ENCODE results near the gene PARD3.
"Not testable (repeated sequence)": the region's sequence is repeated elsewhere in the genome, so short reads cannot be mapped to it uniquely, and the experiment has no call there.

Gene PARD3

DNA sequence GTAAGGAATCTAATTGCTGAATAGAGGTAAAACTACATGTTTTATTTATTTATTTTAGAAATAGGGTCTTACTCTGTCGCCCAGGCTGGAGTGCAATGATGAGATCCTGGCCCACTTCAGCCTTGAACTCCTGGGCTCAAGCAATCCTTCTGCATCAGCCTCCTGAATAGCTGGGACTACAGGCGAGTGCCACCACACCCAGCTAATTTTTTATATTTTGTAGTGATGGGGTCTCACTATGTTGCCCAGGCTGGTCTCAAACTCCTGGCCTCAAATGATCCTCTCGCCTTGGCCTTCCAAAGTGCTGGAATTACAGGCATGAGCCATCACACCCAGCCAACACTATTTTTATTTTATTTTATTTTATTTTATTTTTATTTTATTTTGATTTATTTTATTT, 170.3 kb downstream of the PARD3 start:
- not testable (repeated sequence) for DNase-seq

DNA sequence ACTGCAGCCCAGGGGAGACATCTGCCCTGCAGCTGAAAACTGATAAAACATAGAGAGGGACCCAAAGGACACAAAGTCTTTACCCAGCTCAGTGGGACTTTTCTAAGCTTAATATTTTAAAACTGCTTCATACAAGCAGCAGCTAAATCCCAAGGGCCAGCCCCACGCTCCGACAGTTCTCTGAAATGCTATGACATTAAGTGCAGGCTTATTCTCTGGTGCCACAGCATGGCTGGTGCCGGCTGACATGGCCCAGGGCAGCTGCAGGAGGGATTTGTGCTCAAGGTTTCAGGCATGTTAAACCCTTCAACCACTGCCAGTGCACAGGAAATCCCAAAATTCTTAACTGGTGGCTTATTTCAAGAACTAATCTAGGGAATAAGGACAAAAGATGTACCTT, 170.9 kb downstream of the PARD3 start:
- DNase-seq, result no peak

GRCh38 chr10:34643620-34644019, 171.5 kb downstream of the PARD3 start:
- no peak for DNase-seq

DNA sequence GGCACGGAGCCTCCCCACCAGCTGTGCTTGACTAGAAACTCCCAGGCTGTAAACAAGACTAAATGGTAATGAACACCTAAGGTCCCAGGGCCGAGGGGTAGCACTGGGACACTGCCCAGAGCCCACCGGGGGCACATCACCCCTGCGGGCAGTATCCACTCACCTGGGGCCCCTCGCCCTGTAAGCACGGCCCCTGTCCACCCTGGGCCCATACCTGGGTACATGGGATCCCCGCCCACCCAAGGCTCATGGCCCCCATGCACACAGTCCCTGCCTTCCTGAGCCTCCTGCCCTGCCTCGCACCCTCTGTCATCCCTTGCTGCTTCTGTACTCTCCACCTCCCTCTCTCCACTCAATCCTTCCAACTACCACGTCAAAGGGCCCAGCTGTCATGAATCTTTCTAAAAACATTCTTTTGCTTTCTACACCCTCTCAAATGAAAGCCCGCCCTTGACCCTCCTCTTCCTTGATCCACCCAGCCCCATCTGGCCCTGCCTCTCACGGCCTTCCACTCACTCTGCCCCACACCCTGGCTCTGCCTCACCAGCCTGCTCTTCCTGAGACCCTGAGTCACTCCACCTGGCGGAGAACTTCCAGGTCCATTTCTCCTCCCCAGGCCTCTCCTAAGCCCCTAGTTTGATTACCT, 173.1 kb downstream of the PARD3 start:
- no peak for DNase-seq

GRCh38 chr10:34641147-34641912, 173.8 kb downstream of the PARD3 start:
- DNase-seq, result no peak

DNA sequence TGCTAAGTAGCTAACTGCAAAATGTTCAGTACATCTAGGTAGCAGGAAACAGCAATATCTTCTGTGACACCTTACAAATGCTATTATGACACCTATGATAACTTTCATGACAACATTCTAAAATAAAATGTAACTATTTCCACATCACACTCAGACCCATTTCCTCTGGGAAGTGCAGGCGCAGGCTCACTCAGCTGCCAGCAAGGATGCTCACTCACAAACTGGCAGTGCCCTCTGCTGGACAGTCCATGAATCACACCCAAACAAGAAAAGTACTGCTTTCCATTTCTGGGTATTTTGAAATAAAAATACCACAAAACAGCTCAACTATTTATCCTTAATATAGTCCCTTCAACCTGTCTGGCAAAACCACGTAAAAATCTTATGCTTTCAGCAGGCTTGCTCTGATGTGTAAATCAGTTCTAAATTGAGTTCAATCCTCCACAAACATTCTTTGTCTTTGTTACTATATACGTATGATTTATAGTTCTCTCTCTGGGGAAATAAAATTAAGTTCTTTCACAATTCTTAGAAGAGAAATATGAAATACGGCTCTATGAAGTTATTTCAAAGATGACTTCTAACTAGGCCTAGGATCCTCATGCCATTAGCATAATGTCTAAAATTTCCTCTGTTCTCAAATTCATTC, 176.6 kb downstream of the PARD3 start:
- peak; percentile 64 for DNase-seq

DNA sequence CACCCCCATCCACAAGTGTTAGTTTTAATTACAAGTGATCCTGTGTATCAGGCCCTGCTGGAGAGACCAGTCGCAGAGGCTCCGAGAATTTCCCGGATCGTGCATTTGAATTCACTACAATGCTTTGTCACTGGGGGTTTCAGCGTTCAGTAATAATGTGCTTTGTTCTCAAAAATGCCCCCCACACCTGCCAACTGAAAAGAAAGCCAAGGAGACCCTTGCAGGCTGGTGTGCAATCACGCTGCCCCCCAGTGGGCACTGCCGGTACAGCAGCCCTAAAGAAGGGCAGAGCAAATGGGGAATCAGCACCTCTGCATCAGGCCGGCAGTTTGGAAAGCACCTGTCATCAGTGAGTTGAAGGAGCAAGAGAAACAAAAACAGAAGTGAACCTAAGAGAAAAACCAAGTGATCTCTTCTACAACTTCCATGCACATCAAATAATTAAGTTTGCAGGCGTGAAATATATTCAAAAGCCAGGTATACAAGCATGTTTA, 177.6 kb downstream of the PARD3 start:
- DNase-seq, result peak; percentile 64

GRCh38 chr10:34635111-34635510, 180.0 kb downstream of the PARD3 start:
- DNase-seq, result no peak

DNA sequence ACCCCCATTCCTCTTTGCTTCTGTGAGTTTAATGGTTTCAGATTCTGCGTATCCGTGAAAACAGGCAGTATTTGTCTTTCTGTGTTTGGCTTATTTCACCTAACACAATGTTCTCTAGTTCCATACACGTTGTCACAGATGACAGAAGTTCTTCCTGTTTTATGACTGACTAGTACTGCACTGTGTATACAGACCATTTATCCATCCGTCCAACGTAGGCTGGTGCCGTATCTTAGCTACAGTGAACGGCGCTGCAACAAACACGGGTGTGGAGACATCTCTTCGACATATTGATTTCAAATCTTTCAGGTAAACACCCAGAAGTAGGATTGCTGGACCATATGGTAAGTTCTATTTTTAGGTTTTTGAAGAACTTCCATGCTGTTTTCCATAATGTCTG, 181.7 kb downstream of the PARD3 start:
- DNase-seq, result no peak

- DNase-seq, result no peak
Measured at GRCh38 chr10:34629084-34629483, 186.0 kb downstream of the PARD3 start.

DNA sequence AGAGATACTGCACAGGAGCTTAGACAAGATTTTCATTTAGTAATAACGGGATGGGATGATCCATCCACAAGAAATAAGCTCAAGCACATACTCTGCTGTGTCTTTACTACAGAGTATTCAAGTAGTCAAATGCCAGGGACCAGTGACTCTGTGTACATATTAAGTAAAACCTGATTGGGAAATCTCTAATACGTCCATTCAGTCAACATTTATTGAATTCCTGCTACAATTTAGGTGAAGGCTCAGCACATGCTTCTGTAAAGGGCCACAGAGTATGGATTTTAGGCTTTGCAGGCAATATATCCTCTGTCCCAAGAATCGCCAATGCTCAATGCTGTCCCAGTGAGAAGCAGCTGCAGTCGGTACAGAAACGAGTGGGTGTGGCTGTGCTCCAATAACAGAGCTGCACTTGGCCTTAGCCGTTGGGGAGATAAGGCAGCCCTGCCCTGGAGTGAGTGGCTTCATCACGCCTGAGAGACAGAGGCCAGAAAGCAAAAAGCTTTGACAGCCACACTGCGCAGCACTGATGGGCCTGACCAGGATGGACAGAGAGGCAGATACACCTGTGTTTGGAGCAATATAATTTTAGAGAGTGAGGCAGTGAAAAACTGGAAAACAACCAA, 186.8 kb downstream of the PARD3 start:
- no peak for DNase-seq

DNA sequence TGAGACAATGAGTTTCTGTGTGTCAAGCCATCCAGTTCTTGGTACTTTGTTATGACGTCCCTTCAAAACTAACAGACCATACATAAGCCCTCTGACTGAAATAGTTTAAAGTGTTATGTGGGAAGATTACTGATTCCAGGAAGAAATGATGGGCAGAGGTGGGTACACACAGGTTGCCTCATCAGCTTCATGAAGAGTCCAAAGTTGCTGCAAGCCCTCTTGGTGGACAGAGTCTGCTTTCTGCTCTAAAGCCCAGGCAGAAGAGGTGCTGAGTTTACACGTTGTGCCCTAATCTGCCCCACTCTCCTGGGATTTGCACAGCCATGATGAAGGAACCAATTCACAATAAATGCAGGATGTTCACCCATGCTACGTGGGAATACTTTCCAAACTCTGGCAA, 187.4 kb downstream of the PARD3 start:
- no peak for DNase-seq

- DNase-seq, result no peak
Measured at GRCh38 chr10:34627331-34627730, 187.8 kb downstream of the PARD3 start.

- DNase-seq, result no peak
Measured at GRCh38 chr10:34626158-34626880, 188.8 kb downstream of the PARD3 start.

GRCh38 chr10:34624323-34625153, 190.6 kb downstream of the PARD3 start:
- DNase-seq, result no peak

DNA sequence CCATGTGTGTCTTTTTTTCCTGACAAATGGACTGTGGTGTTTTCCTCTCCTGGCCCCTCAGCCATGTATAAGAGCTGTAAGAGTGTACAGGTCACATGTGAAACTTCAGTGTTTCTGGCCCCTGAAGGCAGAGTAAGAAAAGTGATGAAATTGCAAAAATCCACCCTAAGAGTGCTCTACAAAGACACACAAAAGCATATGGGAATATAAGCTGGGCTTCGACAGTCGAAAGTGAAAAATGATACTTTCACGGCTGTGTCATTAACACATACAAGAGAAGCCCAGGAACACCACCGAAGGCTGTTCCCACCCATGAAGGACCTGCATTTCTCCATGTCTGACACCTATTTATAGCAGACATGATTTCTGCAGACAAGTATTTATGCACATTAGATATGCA, 192.2 kb downstream of the PARD3 start:
- DNase-seq, result no peak

DNA sequence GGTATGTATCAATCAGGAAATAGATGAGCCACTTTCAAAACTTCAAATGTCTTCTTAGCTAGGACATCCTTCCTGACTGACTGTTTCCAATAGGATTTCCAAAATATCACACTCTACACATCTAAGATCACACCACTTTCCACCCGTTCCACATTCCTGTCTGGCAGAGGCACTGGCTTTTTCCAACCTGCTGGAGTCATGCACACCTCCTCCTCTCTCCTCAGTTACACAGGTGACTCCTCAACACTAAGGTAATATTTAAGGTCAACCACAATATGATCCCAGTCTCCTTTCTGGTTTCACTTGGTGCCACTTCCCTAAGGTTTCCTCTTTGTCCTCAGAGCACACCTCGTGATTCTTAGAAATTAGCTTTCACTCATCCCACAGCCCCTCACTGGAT, 196.5 kb downstream of the PARD3 start:
- no peak for DNase-seq

GRCh38 chr10:34615770-34616169, 199.3 kb downstream of the PARD3 start:
- DNase-seq, result no peak

GRCh38 chr10:34613491-34613890, 201.6 kb downstream of the PARD3 start:
- no peak for DNase-seq

- no peak for DNase-seq
Measured at GRCh38 chr10:34612938-34613337, 202.2 kb downstream of the PARD3 start.

DNA sequence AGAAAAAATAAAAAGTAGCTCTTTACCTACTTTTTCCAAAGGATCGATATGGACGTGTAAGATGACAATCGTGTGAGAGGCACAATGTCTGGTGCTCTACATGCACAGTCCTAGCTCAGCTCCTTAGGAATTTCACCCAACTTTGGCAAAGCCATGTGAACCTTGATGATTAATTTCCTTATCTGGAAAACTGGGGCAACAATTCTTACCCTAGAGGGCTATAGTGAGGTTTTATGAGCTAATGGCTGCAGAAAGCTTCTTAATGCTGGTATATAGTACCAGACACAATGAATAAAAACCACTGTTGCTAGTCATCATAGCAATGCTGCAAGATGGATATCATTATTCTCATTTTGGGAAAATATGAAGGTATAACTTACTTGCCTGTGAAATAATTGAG, 202.7 kb downstream of the PARD3 start:
- no peak for DNase-seq
